Sigmoid colon (tissue), 4 donors: ENCODE measurements around the gene FBXW12.

Source experiments
- CTCF ChIP-seq, 4 experiments: fragments of 450-650 bp in 3 of 4; fragments of 200-600 bp in 1 of 4; IDR thresholded peaks; one replicate each; pipeline ENCODE4 v1.5.1; 2016 to 2019; ENCODE audit warnings: antibody characterized with exemption in 4 of 4, mild to moderate bottlenecking in 3 of 4, moderate library complexity in 2 of 4
- EP300 ChIP-seq, 4 donors: sonication (generic); formaldehyde crosslinking; IDR thresholded peaks; one replicate each; pipeline ENCODE4 v1.6.1; 2017; ENCODE audit warnings: antibody characterized with exemption in 4 of 4
- POLR2AphosphoS5 ChIP-seq, 4 donors: sonication (generic); formaldehyde crosslinking; IDR thresholded peaks; one replicate each; pipeline ENCODE4 v1.6.1; 2017; ENCODE audit warnings: antibody characterized with exemption in 4 of 4

- TF ChIP-seq CTCF (IDR thresholded peaks at IDR 0.05) (no peak), POLR2AphosphoS5 (IDR thresholded peaks at IDR 0.05) (no peak), EP300 (IDR thresholded peaks at IDR 0.05) (no peak)
Observed at GRCh38 chr3:48412375-48413001, 40.5 kb downstream of the FBXW12 start.
